Mesenchymal stem cell (in vitro differentiated cells and primary cell): ENCODE measurements around the gene INS.
A peak's percentile ranks its signal among the peaks of the same experiment; 100 is the strongest.

Experiments used
- DNase-seq: peaks from one replicate; pipeline ENCODE4 v3.0.0-alpha.2; 2013
- H2AFZ ChIP-seq: one replicate; pipeline ENCODE4 v1.6.1; 2013; ENCODE audit warnings: low read depth, mild to moderate bottlenecking, control low read depth, inconsistent platforms, low read length, moderate library complexity
- H2AK5ac ChIP-seq: 2 replicates; pipeline ENCODE4 v1.6.1; 2013; ENCODE audit warnings: low read length, moderate library complexity, mild to moderate bottlenecking, inconsistent platforms; ENCODE audit not compliant: severe bottlenecking
- H2BK120ac ChIP-seq: one replicate; pipeline ENCODE4 v1.6.1; 2013; ENCODE audit warnings: low read depth, mild to moderate bottlenecking, inconsistent platforms, low read length, moderate library complexity
- H2BK12ac ChIP-seq, 2 experiments: one replicate each; pipeline ENCODE4 v1.6.1; 2013; ENCODE audit warnings: inconsistent platforms in 2 of 2, low read length in 2 of 2, mild to moderate bottlenecking in 2 of 2, moderate library complexity in 2 of 2, control low read depth in 1 of 2
- H2BK15ac ChIP-seq: one replicate; pipeline ENCODE4 v1.6.1; 2013; ENCODE audit warnings: mild to moderate bottlenecking, low read depth, inconsistent platforms; ENCODE audit not compliant: poor library complexity, severe bottlenecking
- H2BK5ac ChIP-seq: 2 replicates; pipeline ENCODE4 v1.6.1; 2013; ENCODE audit warnings: low read depth, mild to moderate bottlenecking, low read length, control low read depth, inconsistent platforms; ENCODE audit not compliant: poor library complexity, severe bottlenecking
- H3K14ac ChIP-seq, 2 experiments: one replicate each; pipeline ENCODE4 v1.6.1; 2013; ENCODE audit warnings: inconsistent platforms in 2 of 2, low read length in 2 of 2, control low read depth in 1 of 2, mild to moderate bottlenecking in 1 of 2, moderate library complexity in 1 of 2
- H3K18ac ChIP-seq, 2 experiments: one replicate each; pipeline ENCODE4 v1.6.1; 2013; ENCODE audit warnings: inconsistent platforms in 2 of 2, low read length in 2 of 2, control low read depth in 1 of 2, low read depth in 1 of 2, mild to moderate bottlenecking in 1 of 2
- H3K23ac ChIP-seq, 2 experiments: one replicate each; pipeline ENCODE4 v1.6.1; 2013; ENCODE audit warnings: inconsistent platforms in 2 of 2, low read length in 2 of 2, mild to moderate bottlenecking in 2 of 2, moderate library complexity in 2 of 2, control low read depth in 1 of 2
- H3K27ac ChIP-seq: 2 replicates; pipeline ENCODE4 v1.5.1; 2013; ENCODE audit warnings: mild to moderate bottlenecking, moderate library complexity, low read length, control low read depth, inconsistent platforms; ENCODE audit not compliant: poor library complexity, severe bottlenecking
- H3K27me3 ChIP-seq, 2 experiments: 2 replicates each; pipeline versions ENCODE4 v1.6.1 to v1.7.0; 2013; ENCODE audit warnings: low read length in 2 of 2, mild to moderate bottlenecking in 2 of 2, moderate library complexity in 2 of 2, control low read depth in 1 of 2, inconsistent platforms in 1 of 2; ENCODE audit not compliant: control insufficient read depth in 1 of 2, insufficient read depth in 1 of 2
- H3K36me3 ChIP-seq, 2 experiments: 2 replicates each; pipeline versions ENCODE4 v1.6.1 to v1.7.0; 2013; ENCODE audit warnings: low read length in 2 of 2, control low read depth in 1 of 2, inconsistent platforms in 1 of 2, low read depth in 1 of 2, mild to moderate bottlenecking in 1 of 2; ENCODE audit not compliant: insufficient read depth in 2 of 2, control insufficient read depth in 1 of 2
- H3K4ac ChIP-seq, 2 experiments: one replicate each; pipeline ENCODE4 v1.6.1; 2013; ENCODE audit warnings: inconsistent platforms in 2 of 2, low read length in 2 of 2, mild to moderate bottlenecking in 2 of 2, moderate library complexity in 2 of 2, control low read depth in 1 of 2, low read depth in 1 of 2
- H3K4me1 ChIP-seq: 2 replicates; pipeline ENCODE4 v1.6.1; 2013; ENCODE audit warnings: low read depth, low read length, control low read depth; ENCODE audit not compliant: control insufficient read depth, insufficient read depth
- H3K4me2 ChIP-seq: 2 replicates; pipeline ENCODE4 v1.6.1; 2013; ENCODE audit warnings: low read length, mild to moderate bottlenecking, inconsistent platforms; ENCODE audit not compliant: poor library complexity, severe bottlenecking
- H3K4me3 ChIP-seq, 2 experiments: 2 replicates each; pipeline versions ENCODE4 v1.5.1 to v1.7.0; 2013; ENCODE audit warnings: low read length in 2 of 2, mild to moderate bottlenecking in 2 of 2, control low read depth in 1 of 2, low read depth in 1 of 2; ENCODE audit not compliant: insufficient read depth in 1 of 2
- H3K79me1 ChIP-seq: replicated peaks from 2 replicates; pipeline ENCODE4 v1.6.1; 2013; ENCODE audit warnings: mild to moderate bottlenecking, control low read depth, low read length, inconsistent platforms; ENCODE audit not compliant: poor library complexity, severe bottlenecking
- H3K9ac ChIP-seq: 2 replicates; pipeline ENCODE4 v1.7.0; 2013; ENCODE audit warnings: mild to moderate bottlenecking, low read length, moderate library complexity
- H3K9me3 ChIP-seq: 2 replicates; pipeline ENCODE4 v1.7.0; 2013; ENCODE audit warnings: mild to moderate bottlenecking, low read length; ENCODE audit not compliant: control insufficient read depth
- H4K8ac ChIP-seq: one replicate; pipeline ENCODE4 v1.6.1; 2013; ENCODE audit warnings: inconsistent platforms, mild to moderate bottlenecking, low read length, moderate library complexity
- H4K91ac ChIP-seq: one replicate; pipeline ENCODE4 v1.6.1; 2013; ENCODE audit warnings: mild to moderate bottlenecking, low read length, inconsistent platforms
- WGBS: methylation state at CpG from one replicate; pipeline ENCODE4 v1.1.7; 2013; ENCODE audit warnings: mixed read lengths; 5-methylcytosine and 5-hydroxymethylcytosine counted together

The INS gene

DNA sequence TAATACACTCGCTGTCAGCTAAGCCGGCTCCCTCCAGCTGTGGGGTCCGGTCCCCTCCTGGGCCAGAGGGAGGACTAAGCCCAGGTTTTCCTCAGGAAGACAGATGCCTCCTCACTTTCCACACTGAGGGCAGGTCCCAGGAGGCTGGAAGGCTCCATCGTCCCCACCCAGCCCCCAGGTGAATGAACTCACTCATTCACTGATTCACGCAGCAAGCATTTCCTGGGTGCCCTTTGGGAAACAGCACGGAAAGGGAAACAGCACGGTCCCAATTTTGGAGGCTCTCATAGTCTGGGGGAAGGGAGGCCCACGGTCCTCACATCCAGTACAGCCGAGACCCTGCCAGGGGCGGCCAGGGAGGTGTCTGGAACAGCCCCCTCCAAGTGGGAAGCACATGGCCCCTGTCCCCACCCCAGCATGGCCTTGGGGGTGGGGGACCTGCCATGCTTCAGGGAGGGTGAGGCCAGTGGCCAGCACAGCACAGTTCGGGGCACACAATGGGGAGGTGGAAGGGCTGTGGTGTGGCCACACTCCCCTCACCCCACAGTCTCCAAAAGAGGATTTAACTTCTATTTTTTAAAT lies 19.9 kb upstream of the INS start:
- no peak overlapping the region for H2BK5ac ChIP-seq
- H4K8ac ChIP-seq, result no peak overlapping the region
- no peak overlapping the region for H2AK5ac ChIP-seq
- 84% methylated on average over 9 of the region's 11 CpGs for WGBS
- no peak overlapping the region for H3K23ac ChIP-seq
- H2BK120ac ChIP-seq, result no peak overlapping the region
- H3K14ac ChIP-seq, result peak overlapping the region in 1 of 2 experiments; percentile 79
- no peak for DNase-seq
- H3K27ac ChIP-seq, result no peak overlapping the region
- no peaks in the 10 kb centered on the region for H3K79me1 ChIP-seq
- H3K9ac ChIP-seq, result no peak overlapping the region
- H3K4me2 ChIP-seq, result no peak overlapping the region
- no peaks in the 10 kb centered on the region for H3K9me3 ChIP-seq
- no peak overlapping the region for H2BK12ac ChIP-seq
- peaks cover 37% of the 10 kb centered on the region for H3K4me1 ChIP-seq
- no peak overlapping the region for H3K4me3 ChIP-seq
- peaks cover 9 to 79% of the 10 kb centered on the region in 2 experiments for H3K27me3 ChIP-seq
- H2AFZ ChIP-seq, result no peak overlapping the region
- no peak overlapping the region for H4K91ac ChIP-seq
- peak overlapping the region in 1 of 2 experiments; percentile 35 for H3K4ac ChIP-seq
- H2BK15ac ChIP-seq, result no peak overlapping the region
- H3K18ac ChIP-seq, result no peak overlapping the region
- no peaks in the 10 kb centered on the region for H3K36me3 ChIP-seq

DNA sequence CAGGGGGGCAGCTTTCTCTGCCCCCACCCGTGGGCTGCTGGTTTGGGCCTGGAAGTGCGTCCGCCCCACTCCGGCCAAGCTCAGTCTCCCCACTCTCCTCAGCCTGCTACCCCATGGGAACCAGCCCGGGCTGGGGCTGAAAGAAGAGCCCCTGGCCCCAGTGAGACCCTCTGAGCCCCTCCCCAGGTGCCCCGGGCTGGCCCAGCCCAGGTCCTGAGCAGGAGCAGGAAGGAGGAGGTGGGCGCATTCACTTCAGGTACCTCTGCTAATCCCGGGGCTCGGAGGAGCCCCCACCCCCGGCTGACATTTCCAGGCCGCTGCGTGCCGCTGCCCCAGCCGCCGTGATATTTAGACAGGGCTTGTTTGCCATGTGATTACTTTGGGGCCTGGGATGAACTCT lies 19.3 kb upstream of the INS start:
- no peak overlapping the region for H3K4me3 ChIP-seq
- peaks cover 43% of the 10 kb centered on the region for H3K4me1 ChIP-seq
- peaks cover 5 to 76% of the 10 kb centered on the region in 2 experiments for H3K27me3 ChIP-seq
- no peak overlapping the region for H4K91ac ChIP-seq
- H2BK120ac ChIP-seq, result no peak overlapping the region
- no peaks in the 10 kb centered on the region for H3K9me3 ChIP-seq
- no peak overlapping the region for H3K4me2 ChIP-seq
- H4K8ac ChIP-seq, result no peak overlapping the region
- H3K27ac ChIP-seq, result no peak overlapping the region
- no peak overlapping the region for H2BK5ac ChIP-seq
- H2BK12ac ChIP-seq, result no peak overlapping the region
- no peak overlapping the region for H3K18ac ChIP-seq
- H3K9ac ChIP-seq, result no peak overlapping the region
- DNase-seq, result no peak
- no peak overlapping the region for H2BK15ac ChIP-seq
- peak overlapping the region; percentile 41 for H2AK5ac ChIP-seq
- no peak overlapping the region for H3K23ac ChIP-seq
- no peaks in the 10 kb centered on the region for H3K36me3 ChIP-seq
- WGBS, result 91% methylated on average over 15 of the region's 15 CpGs
- no peak overlapping the region for H3K14ac ChIP-seq
- no peak overlapping the region for H2AFZ ChIP-seq
- no peaks in the 10 kb centered on the region for H3K79me1 ChIP-seq
- H3K4ac ChIP-seq, result no peak overlapping the region

DNA sequence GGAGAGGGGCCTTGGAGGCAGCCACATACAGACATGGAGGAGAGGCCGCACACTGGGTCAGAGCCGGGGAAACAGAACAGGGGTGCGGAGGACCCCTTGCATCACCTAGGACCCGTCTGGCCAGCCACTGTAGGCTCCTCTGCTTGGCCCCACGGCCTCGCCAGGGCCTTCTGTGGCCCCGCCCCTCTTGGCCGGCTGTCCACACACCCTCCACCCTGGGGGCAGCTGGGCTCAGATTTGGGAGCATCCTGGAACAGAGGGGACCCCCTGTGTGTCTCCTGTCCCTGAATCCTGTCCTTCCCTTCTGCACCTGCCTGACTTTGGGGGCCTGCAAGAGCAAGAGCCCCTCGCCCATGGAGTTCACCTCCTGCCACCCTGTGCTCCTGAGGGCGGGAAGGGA lies 18.5 kb upstream of the INS start:
- no peak overlapping the region for H4K91ac ChIP-seq
- H3K4me1 ChIP-seq, result peaks cover 46% of the 10 kb centered on the region
- no peak overlapping the region for H2BK12ac ChIP-seq
- no peaks in the 10 kb centered on the region for H3K9me3 ChIP-seq
- H3K27ac ChIP-seq, result no peak overlapping the region
- no peaks in the 10 kb centered on the region for H3K79me1 ChIP-seq
- no peak overlapping the region for H3K14ac ChIP-seq
- no peak overlapping the region for H2AK5ac ChIP-seq
- H3K9ac ChIP-seq, result no peak overlapping the region
- no peak overlapping the region for H3K23ac ChIP-seq
- no peak overlapping the region for H2AFZ ChIP-seq
- no peak overlapping the region for H3K4ac ChIP-seq
- no peak overlapping the region for H2BK120ac ChIP-seq
- H4K8ac ChIP-seq, result no peak overlapping the region
- H3K4me3 ChIP-seq, result no peak overlapping the region
- WGBS, result 89% methylated on average over 10 of the region's 10 CpGs
- H2BK15ac ChIP-seq, result no peak overlapping the region
- H2BK5ac ChIP-seq, result no peak overlapping the region
- no peak overlapping the region for H3K4me2 ChIP-seq
- peaks cover 0 to 67% of the 10 kb centered on the region in 2 experiments for H3K27me3 ChIP-seq
- no peak overlapping the region for H3K18ac ChIP-seq
- no peaks in the 10 kb centered on the region for H3K36me3 ChIP-seq
- no peak for DNase-seq

GRCh38 chr11:2178906-2179494 lies 18.0 kb upstream of the INS start:
- H2AK5ac ChIP-seq, result no peak overlapping the region
- peaks cover 46% of the 10 kb centered on the region for H3K4me1 ChIP-seq
- no peak overlapping the region for H4K91ac ChIP-seq
- H3K4ac ChIP-seq, result no peak overlapping the region
- no peak overlapping the region for H3K23ac ChIP-seq
- H2BK120ac ChIP-seq, result no peak overlapping the region
- WGBS, result 29% methylated on average over 15 of the region's 16 CpGs
- no peak overlapping the region for H2BK15ac ChIP-seq
- no peaks in the 10 kb centered on the region for H3K9me3 ChIP-seq
- H2BK12ac ChIP-seq, result no peak overlapping the region
- H3K27me3 ChIP-seq, result peaks cover 0 to 62% of the 10 kb centered on the region in 2 experiments
- DNase-seq, result peak; percentile 41
- no peak overlapping the region for H4K8ac ChIP-seq
- no peak overlapping the region for H3K9ac ChIP-seq
- H3K36me3 ChIP-seq, result no peaks in the 10 kb centered on the region
- no peak overlapping the region for H3K27ac ChIP-seq
- H2BK5ac ChIP-seq, result no peak overlapping the region
- no peaks in the 10 kb centered on the region for H3K79me1 ChIP-seq
- H2AFZ ChIP-seq, result no peak overlapping the region
- H3K4me2 ChIP-seq, result peak overlapping the region; percentile 38
- H3K4me3 ChIP-seq, result no peak overlapping the region
- H3K14ac ChIP-seq, result no peak overlapping the region
- H3K18ac ChIP-seq, result no peak overlapping the region
